Peyer's patch (tissue), 4 donors: Measurements from ENCODE around the gene PRSS16.

Source experiments
- POLR2A ChIP-seq, 2 donors: fragments of 450-650 bp; IDR thresholded peaks; one replicate each; pipeline ENCODE4 v1.5.1; 2017; ENCODE audit warnings: antibody characterized with exemption in 2 of 2, mild to moderate bottlenecking in 2 of 2, moderate library complexity in 2 of 2
- TF ChIP-seq, protein P1 (sequence below), 6 experiments: fragments of 450-650 bp in 4 of 6; fragments of 200-600 bp in 2 of 6; sonication (generic) in 1 of 6; IDR thresholded peaks; one replicate each; pipeline ENCODE4 v1.5.1; 2017 to 2019; ENCODE audit warnings: antibody characterized with exemption in 6 of 6, mild to moderate bottlenecking in 3 of 6, moderate library complexity in 1 of 6

DNA sequence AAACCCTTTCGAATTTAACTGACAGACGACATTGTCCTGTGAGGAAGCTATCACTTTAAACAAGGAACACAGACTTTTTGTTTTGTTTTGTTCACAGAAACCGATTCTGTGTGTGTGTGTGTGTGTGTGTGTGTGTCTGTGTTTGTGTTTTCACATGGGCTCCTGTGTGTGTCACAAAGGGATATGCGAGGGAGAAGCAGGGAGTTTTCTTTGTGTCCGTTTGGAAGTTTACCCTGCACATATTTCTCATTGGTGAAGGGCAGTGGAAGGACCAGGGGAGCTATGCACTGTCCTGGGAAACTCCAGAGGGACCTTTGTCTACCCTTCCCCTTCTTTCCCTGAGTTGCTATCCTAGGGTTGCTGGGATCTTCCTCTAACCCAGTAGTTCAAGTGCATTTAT is 46.9 kb downstream of the PRSS16 start:
- TF ChIP-seq, protein P1, sequence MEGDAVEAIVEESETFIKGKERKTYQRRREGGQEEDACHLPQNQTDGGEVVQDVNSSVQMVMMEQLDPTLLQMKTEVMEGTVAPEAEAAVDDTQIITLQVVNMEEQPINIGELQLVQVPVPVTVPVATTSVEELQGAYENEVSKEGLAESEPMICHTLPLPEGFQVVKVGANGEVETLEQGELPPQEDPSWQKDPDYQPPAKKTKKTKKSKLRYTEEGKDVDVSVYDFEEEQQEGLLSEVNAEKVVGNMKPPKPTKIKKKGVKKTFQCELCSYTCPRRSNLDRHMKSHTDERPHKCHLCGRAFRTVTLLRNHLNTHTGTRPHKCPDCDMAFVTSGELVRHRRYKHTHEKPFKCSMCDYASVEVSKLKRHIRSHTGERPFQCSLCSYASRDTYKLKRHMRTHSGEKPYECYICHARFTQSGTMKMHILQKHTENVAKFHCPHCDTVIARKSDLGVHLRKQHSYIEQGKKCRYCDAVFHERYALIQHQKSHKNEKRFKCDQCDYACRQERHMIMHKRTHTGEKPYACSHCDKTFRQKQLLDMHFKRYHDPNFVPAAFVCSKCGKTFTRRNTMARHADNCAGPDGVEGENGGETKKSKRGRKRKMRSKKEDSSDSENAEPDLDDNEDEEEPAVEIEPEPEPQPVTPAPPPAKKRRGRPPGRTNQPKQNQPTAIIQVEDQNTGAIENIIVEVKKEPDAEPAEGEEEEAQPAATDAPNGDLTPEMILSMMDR (IDR thresholded peaks at IDR 0.05), result no peak
- no peak for TF ChIP-seq POLR2A (IDR thresholded peaks at IDR 0.05)
